Activated CD8-positive, alpha-beta T cell treated with anti-CD3 and anti-CD28 coated beads for 36 hours (primary cell): ENCODE data around the gene DNAJC11. TPM values are rescaled to one million over a fixed set of nuclear protein-coding genes. Genes with fewer than 3 reads are reported as not detected.

Experiments
- ATAC-seq: fragments of 200-7000 bp; cut with Tn5 transposase; one replicate; pipeline ENCODE4 v1.10.0; 2021; ENCODE audit warnings: mild to moderate bottlenecking, moderate library complexity
- CTCF ChIA-PET: fragments of 350-600 bp; sonication (Branson Sonifier 250); formaldehyde crosslinking; loops from one replicate; lab custom pipeline; 2021; ENCODE audit warnings: antibody characterized with exemption; lab: Charles Lee
- POLR2A ChIA-PET: fragments of 350-600 bp; sonication (Branson Sonifier 250); formaldehyde crosslinking; loops from one replicate; lab custom pipeline; 2021; ENCODE audit warnings: antibody characterized with exemption; lab: Charles Lee
- DNase-seq: peaks from one replicate; pipeline ENCODE4 v3.0.0-alpha.2; 2020
- H3K27ac Mint-ChIP-seq: one replicate; pipeline ENCODE4 v1.8.0; 2021; ENCODE audit warnings: mild to moderate bottlenecking, mixed read lengths
- H3K27me3 Mint-ChIP-seq: one replicate; pipeline ENCODE4 v1.8.0; 2021; ENCODE audit warnings: mixed read lengths
- H3K36me3 Mint-ChIP-seq: one replicate; pipeline ENCODE4 v1.8.0; 2021; ENCODE audit warnings: low read depth, mixed read lengths
- H3K4me1 Mint-ChIP-seq: one replicate; pipeline ENCODE4 v1.8.0; 2021; ENCODE audit warnings: low read depth, mixed read lengths
- H3K4me3 Mint-ChIP-seq: one replicate; pipeline ENCODE4 v1.8.0; 2021; ENCODE audit warnings: mild to moderate bottlenecking, moderate library complexity, mixed read lengths
- H3K9me3 Mint-ChIP-seq: one replicate; pipeline ENCODE4 v1.8.0; 2021; ENCODE audit warnings: mixed read lengths
- CTCF ChIP-seq: fragments of 200-600 bp; IDR thresholded peaks from one replicate; pipeline ENCODE4 v1.8.0; 2022; ENCODE audit warnings: antibody characterized with exemption, mild to moderate bottlenecking
- intact Hi-C: fragments of 100-400 bp; cut with micrococcal nuclease; formaldehyde crosslinking; loops from one replicate; pipeline ENCODE4 v1.10.0; 2022
- total RNA-seq, 2 experiments: library from RNA; stranded (reverse); gene quantifications; one replicate each; pipeline ENCODE4 v1.2.3, GENCODE V29; 2021

The DNAJC11 gene
- total RNA-seq, 2 experiments from 2014 or later, result 52.8 to 53.3 TPM

- no peak overlapping the region for H3K27ac Mint-ChIP-seq
- DNase-seq (no peak), ATAC-seq (no peak)
- H3K9me3 Mint-ChIP-seq, result no peaks in the 10 kb centered on the region
- peaks cover 24% of the 10 kb centered on the region for H3K4me1 Mint-ChIP-seq
- peaks cover 25% of the 10 kb centered on the region for H3K36me3 Mint-ChIP-seq
- POLR2A ChIA-PET, result interaction anchor here (0.7 to 1.1 kb wide), 3 partner anchors 26 to 74 kb away, joined by 3 to 4 read pairs (median 3); partner anchors contain the start of gene DNAJC11
- H3K27me3 Mint-ChIP-seq, result no peaks in the 10 kb centered on the region
- CTCF ChIA-PET, result interaction anchor here (1.3 to 1.9 kb wide), 2 partner anchors 26 to 74 kb away, joined by 3 to 5 read pairs; partner anchors contain the start of genes KLHL21, NOL9 and TAS1R1
- H3K4me3 Mint-ChIP-seq, result no peak overlapping the region
- intact Hi-C loops, result no loop called here
- TF ChIP-seq CTCF, result no peak
These were observed 72.6 kb downstream of the DNAJC11 start for GRCh38 chr1:6628971-6629479.

GRCh38 chr1:6627841-6628545 lies 73.6 kb downstream of the DNAJC11 start:
- ATAC-seq (no peak), DNase-seq (no peak)
- CTCF ChIA-PET, result interaction anchor here (0.8 to 1.9 kb wide), 3 partner anchors 11 to 73 kb away, joined by 3 to 5 read pairs (median 3); partner anchors contain the start of genes KLHL21, NOL9 and TAS1R1
- peaks cover 26% of the 10 kb centered on the region for H3K4me1 Mint-ChIP-seq
- H3K9me3 Mint-ChIP-seq, result no peaks in the 10 kb centered on the region
- peaks cover 26% of the 10 kb centered on the region for H3K36me3 Mint-ChIP-seq
- POLR2A ChIA-PET, result interaction anchor here (0.9 kb wide), 1 partner anchor 73 kb away, joined by 3 read pairs; no protein-coding TSS in a partner anchor
- H3K27ac Mint-ChIP-seq, result no peak overlapping the region
- TF ChIP-seq CTCF, result no peak
- H3K4me3 Mint-ChIP-seq, result peak overlapping the region; percentile 6
- H3K27me3 Mint-ChIP-seq, result no peaks in the 10 kb centered on the region
- intact Hi-C loops, result no loop called here

- ChIA-PET CTCF (no interaction called here), POLR2A (no interaction called here)
- Mint-ChIP-seq H3K4me3 (peak overlapping the region; percentile 90), H3K27ac (no peak overlapping the region), H3K36me3 (peaks cover 28% of the 10 kb centered on the region), H3K27me3 (no peaks in the 10 kb centered on the region), H3K9me3 (no peaks in the 10 kb centered on the region), H3K4me1 (peaks cover 26% of the 10 kb centered on the region)
- no peak for TF ChIP-seq CTCF
- ATAC-seq (no peak), DNase-seq (no peak)
- intact Hi-C loops, result no loop called here
These were observed 74.6 kb downstream of the DNAJC11 start for GRCh38 chr1:6627031-6627430.

- peak; percentile 25 for DNase-seq
- POLR2A ChIA-PET, result interaction anchor here (0.8 to 1.1 kb wide), 2 partner anchors 10 to 24 kb away, joined by 3 to 4 read pairs; no protein-coding TSS in a partner anchor
These were observed 75.9 kb downstream of the DNAJC11 start for GRCh38 chr1:6625584-6626149.

More at GRCh38 chr1:6625584-6626149, 75.9 kb downstream of the DNAJC11 start:
- Mint-ChIP-seq H3K9me3 (no peaks in the 10 kb centered on the region), H3K4me3 (peak overlapping the region; percentile 90), H3K4me1 (peaks cover 26% of the 10 kb centered on the region), H3K27ac (peak overlapping the region; percentile 84), H3K36me3 (peaks cover 31% of the 10 kb centered on the region), H3K27me3 (no peaks in the 10 kb centered on the region)
- TF ChIP-seq CTCF, result no peak
- intact Hi-C loops, result no loop called here
- peak; percentile 35 for ATAC-seq
- CTCF ChIA-PET, result interaction anchor here (0.8 to 2.1 kb wide), 3 partner anchors 21 to 71 kb away, joined by 3 to 7 read pairs (median 5); partner anchors contain the start of genes KLHL21, NOL9 and TAS1R1
